ENCODE measurements around the gene C18orf63. TPM values are rescaled to one million over a fixed set of nuclear protein-coding genes. Genes with fewer than 3 reads are reported as not detected.
"Not testable (repeated sequence)": the region's sequence is repeated elsewhere in the genome, so short reads cannot be mapped to it uniquely, and the experiment has no call there.

C18orf63 gene
- polyA plus RNA-seq, 1 donor (not counting 4 experiments of a cell fraction or from before 2014, with no cell fraction given), result not detected

- Histone ChIP-seq H3K9ac (ENCODE audit: control insufficient read depth, extremely low read depth, insufficient read depth, low read length) (no peak overlapping the region), H2AFZ (ENCODE audit: control insufficient read depth, low read length) (no peak overlapping the region), H3K9me3 (ENCODE audit: control insufficient read depth, low read depth, low read length) (no peaks in the 10 kb centered on the region), H3K27ac (ENCODE audit: control insufficient read depth, insufficient read depth, low read length) (no peak overlapping the region), H3K4me2 (ENCODE audit: control insufficient read depth, extremely low read depth, insufficient read depth, low read depth, low read length) (no peak overlapping the region), H4K20me1 (ENCODE audit: control insufficient read depth, extremely low read depth, insufficient read depth, low read length) (no peaks in the 10 kb centered on the region), H3K79me2 (ENCODE audit: control insufficient read depth, insufficient read depth, low read length) (no peaks in the 10 kb centered on the region), H3K4me1 (ENCODE audit: control insufficient read depth, extremely low read depth, insufficient read depth, low read length) (no peaks in the 10 kb centered on the region), H3K27me3 (ENCODE audit: control insufficient read depth, extremely low read depth, insufficient read depth, low read length) (no peaks in the 10 kb centered on the region), H3K36me3 (ENCODE audit: control insufficient read depth in 2 of 2, extremely low read depth in 1 of 2, insufficient read depth in 2 of 2, low read length in 2 of 2) (no peaks in the 10 kb centered on the region), H3K4me3 (ENCODE audit: control insufficient read depth in 2 of 3, extremely low read depth in 1 of 3, insufficient read depth in 2 of 3, low read depth in 1 of 3, low read length in 3 of 3) (no peak overlapping the region), H3K9me1 (ENCODE audit: control insufficient read depth, extremely low read depth, insufficient read depth, low read length) (no peaks in the 10 kb centered on the region)
- TF ChIP-seq CTCF (optimal IDR thresholded peaks at IDR 0.05 in 1 of 3, IDR thresholded peaks at IDR 0.05 in 1 of 3, conservative IDR thresholded peaks at IDR 0.05 in 1 of 3; ENCODE audit: extremely low read depth in 1 of 3, insufficient read depth in 2 of 3, low read length in 3 of 3) (no peak), EZH2 (IDR thresholded peaks at IDR 0.05; ENCODE audit: low read length) (no peak)
- FAIRE-seq, result no peak
- DNase-seq (ENCODE audit: low read depth, low spot score), result no peak
- dilution Hi-C loops (cut with MboI; ENCODE audit: extremely low pct_ligation_motif_present, low sequenced_read_pairs), result no loop called here
Measured at GRCh38 chr18:74284980-74285355, 30.7 kb upstream of the C18orf63 start.

DNA sequence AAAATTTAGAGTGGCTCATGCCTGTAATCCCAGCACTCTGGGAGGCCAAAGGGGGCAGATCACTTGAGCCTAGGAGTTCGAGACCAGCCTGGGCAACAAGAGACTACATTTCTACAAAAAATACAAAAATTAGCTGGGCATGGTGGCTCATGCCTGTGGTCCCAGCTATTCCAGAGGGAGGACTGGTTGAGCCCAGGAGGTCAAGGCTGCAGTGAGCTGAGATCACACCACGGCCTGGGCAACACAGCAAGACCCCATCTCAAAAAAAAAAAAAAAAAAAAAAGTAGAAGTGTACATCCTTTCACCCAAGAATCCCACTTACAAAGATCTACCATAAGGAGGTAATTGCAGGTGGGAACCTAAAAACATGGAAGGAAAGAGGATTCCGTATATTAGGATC is 30.1 kb upstream of the C18orf63 start:
- H3K9me1 ChIP-seq (ENCODE audit: control insufficient read depth, extremely low read depth, insufficient read depth, low read length); FAIRE-seq; dilution Hi-C loops (cut with MboI; ENCODE audit: extremely low pct_ligation_motif_present, low sequenced_read_pairs); H3K79me2 ChIP-seq (ENCODE audit: control insufficient read depth, insufficient read depth, low read length); H3K9me3 ChIP-seq (ENCODE audit: control insufficient read depth, low read depth, low read length); DNase-seq (ENCODE audit: low read depth, low spot score); H3K4me3 ChIP-seq (ENCODE audit: control insufficient read depth in 2 of 3, extremely low read depth in 1 of 3, insufficient read depth in 2 of 3, low read depth in 1 of 3, low read length in 3 of 3); H3K4me1 ChIP-seq (ENCODE audit: control insufficient read depth, extremely low read depth, insufficient read depth, low read length); H3K9ac ChIP-seq (ENCODE audit: control insufficient read depth, extremely low read depth, insufficient read depth, low read length); H3K4me2 ChIP-seq (ENCODE audit: control insufficient read depth, extremely low read depth, insufficient read depth, low read depth, low read length); H3K27me3 ChIP-seq (ENCODE audit: control insufficient read depth, extremely low read depth, insufficient read depth, low read length); H3K36me3 ChIP-seq (ENCODE audit: control insufficient read depth in 2 of 2, extremely low read depth in 1 of 2, insufficient read depth in 2 of 2, low read length in 2 of 2); H3K27ac ChIP-seq (ENCODE audit: control insufficient read depth, insufficient read depth, low read length); H4K20me1 ChIP-seq (ENCODE audit: control insufficient read depth, extremely low read depth, insufficient read depth, low read length); H2AFZ ChIP-seq (ENCODE audit: control insufficient read depth, low read length): not testable (repeated sequence)

DNA sequence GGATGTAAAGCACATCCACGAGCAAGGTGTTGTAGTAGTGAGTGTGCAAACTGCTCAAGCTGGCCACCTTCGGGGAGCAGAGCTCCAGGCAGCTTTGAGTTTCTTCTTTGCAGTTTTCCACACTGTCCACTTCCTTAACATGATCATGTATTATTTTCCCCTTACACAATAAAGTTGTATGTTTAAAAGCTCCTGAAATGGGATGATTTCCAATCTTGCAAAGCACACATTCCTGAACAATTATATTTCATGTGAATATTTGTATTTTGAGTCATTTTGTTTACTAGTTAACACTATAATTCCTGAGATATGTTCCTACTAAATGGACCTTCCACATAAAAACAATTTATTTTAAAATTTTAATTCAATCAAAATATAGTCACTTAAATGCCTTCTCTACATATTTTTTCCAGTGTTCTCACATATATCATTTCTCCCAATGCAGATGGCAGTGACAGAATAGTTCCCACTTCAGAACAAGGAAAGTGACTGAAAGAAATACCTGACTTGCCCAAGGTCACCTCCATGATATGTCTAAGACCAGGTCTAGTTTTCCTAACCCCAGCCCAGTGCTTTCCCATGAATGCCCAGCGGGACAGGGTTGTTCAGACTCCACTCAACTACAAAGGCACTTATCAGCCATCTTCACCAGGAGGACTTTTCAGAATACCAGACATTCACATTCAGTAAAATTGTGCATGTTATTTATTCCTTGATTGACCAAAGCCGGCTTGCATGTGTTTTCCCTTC is 29.4 kb upstream of the C18orf63 start:
- TF ChIP-seq EZH2 (IDR thresholded peaks at IDR 0.05; ENCODE audit: low read length) (no peak), CTCF (optimal IDR thresholded peaks at IDR 0.05 in 1 of 3, IDR thresholded peaks at IDR 0.05 in 1 of 3, conservative IDR thresholded peaks at IDR 0.05 in 1 of 3; ENCODE audit: extremely low read depth in 1 of 3, insufficient read depth in 2 of 3, low read length in 3 of 3) (no peak)
- FAIRE-seq (no peak), DNase-seq (ENCODE audit: low read depth, low spot score) (no peak)
- dilution Hi-C loops (cut with MboI; ENCODE audit: extremely low pct_ligation_motif_present, low sequenced_read_pairs), result no loop called here
- Histone ChIP-seq H3K79me2 (ENCODE audit: control insufficient read depth, insufficient read depth, low read length) (no peaks in the 10 kb centered on the region), H3K4me3 (ENCODE audit: control insufficient read depth in 2 of 3, extremely low read depth in 1 of 3, insufficient read depth in 2 of 3, low read depth in 1 of 3, low read length in 3 of 3) (no peak overlapping the region), H3K9ac (ENCODE audit: control insufficient read depth, extremely low read depth, insufficient read depth, low read length) (no peak overlapping the region), H3K4me2 (ENCODE audit: control insufficient read depth, extremely low read depth, insufficient read depth, low read depth, low read length) (no peak overlapping the region), H3K36me3 (ENCODE audit: control insufficient read depth in 2 of 2, extremely low read depth in 1 of 2, insufficient read depth in 2 of 2, low read length in 2 of 2) (no peaks in the 10 kb centered on the region), H3K27ac (ENCODE audit: control insufficient read depth, insufficient read depth, low read length) (no peak overlapping the region), H2AFZ (ENCODE audit: control insufficient read depth, low read length) (no peak overlapping the region), H3K9me1 (ENCODE audit: control insufficient read depth, extremely low read depth, insufficient read depth, low read length) (no peaks in the 10 kb centered on the region), H3K27me3 (ENCODE audit: control insufficient read depth, extremely low read depth, insufficient read depth, low read length) (no peaks in the 10 kb centered on the region), H3K9me3 (ENCODE audit: control insufficient read depth, low read depth, low read length) (no peaks in the 10 kb centered on the region), H3K4me1 (ENCODE audit: control insufficient read depth, extremely low read depth, insufficient read depth, low read length) (no peaks in the 10 kb centered on the region), H4K20me1 (ENCODE audit: control insufficient read depth, extremely low read depth, insufficient read depth, low read length) (no peaks in the 10 kb centered on the region)

Measured in keratinocyte (primary cell).